ENCODE data around the gene ARHGEF28. TPM values are rescaled to one million over a fixed set of nuclear protein-coding genes. Genes with fewer than 3 reads are reported as not detected.
A peak's percentile ranks its signal among the peaks of the same experiment; 100 is the strongest.

The ARHGEF28 gene
- total and polyA plus RNA-seq, 2 of the 13 experiments (the other 11 are each of a cell fraction or from before 2014, with no cell fraction given) = 17.4 to 34.1 TPM

GRCh38 chr5:73786043-73786831, 160.2 kb downstream of the ARHGEF28 start:
- FAIRE-seq (no peak), DNase-seq (ENCODE audit: low spot score) (no peak), ATAC-seq (no peak)
- Histone ChIP-seq H3K79me2 (ENCODE audit: insufficient read depth, low read length) (no peaks in the 10 kb centered on the region), H4K20me1 (ENCODE audit: insufficient read depth, low read length) (no peaks in the 10 kb centered on the region), H3K27ac (ENCODE audit: extremely low read length, insufficient read depth, low read length) (no peak overlapping the region), H3K4me1 (ENCODE audit: insufficient read depth, low read length) (peaks cover 11% of the 10 kb centered on the region; the same call in 1 of the 2 replicates), H3K4me3 (replicated peaks in 1 of 3; ENCODE audit: insufficient read depth in 1 of 3, low read depth in 2 of 3, low read length in 3 of 3) (no peak overlapping the region), H3K9me3 (ENCODE audit: low read length) (no peaks in the 10 kb centered on the region), H3K27me3 (ENCODE audit: control insufficient read depth in 1 of 2, insufficient read depth in 2 of 2, low read length in 2 of 2) (no peaks in the 10 kb centered on the region), H3K9ac (ENCODE audit: insufficient read depth, low read depth, low read length) (no peak overlapping the region), H2AFZ (ENCODE audit: low read length) (no peak overlapping the region), H3K4me2 (ENCODE audit: low read depth, low read length) (no peak overlapping the region), H3K36me3 (replicated peaks in 1 of 2; ENCODE audit: control insufficient read depth in 1 of 2, insufficient read depth in 2 of 2, low read length in 2 of 2) (peaks cover 5% of the 10 kb centered on the region in 2 experiments; a peak in 2 of 5 replicates)
- ChIA-PET CTCF (ENCODE audit: low intra/inter-chr PET ratio, low total read pairs) (no interaction called here), POLR2A (no interaction called here)
- in situ Hi-C loops (cut with HindIII; ENCODE audit: extremely low pct_ligation_motif_present, low pct_unique_long_range_greater_than_20kb) (no loop called here), intact Hi-C loops (cut with micrococcal nuclease; ENCODE audit: unreplicated experiment) (no loop called here)
- TF ChIP-seq KDM6A (CRISPR knock-in tag; IDR thresholded peaks at IDR 0.05; ENCODE audit: low read depth) (no peak), MAFF (IDR thresholded peaks at IDR 0.05; ENCODE audit: low read depth, low read length) (peak; percentile 92), MAFK (conservative IDR thresholded peaks at IDR 0.05 in 1 of 2, IDR thresholded peaks at IDR 0.05 in 1 of 2; ENCODE audit: low read length in 2 of 2) (peak; percentile 90 to 91), RFXAP (CRISPR knock-in tag; IDR thresholded peaks at IDR 0.05; ENCODE audit: borderline replicate concordance) (no peak), AHR (CRISPR knock-in tag; IDR thresholded peaks at IDR 0.05) (no peak), TAF1 (CRISPR knock-in tag; IDR thresholded peaks at IDR 0.05) (no peak), RORA (CRISPR knock-in tag; IDR thresholded peaks at IDR 0.05) (no peak), ZBTB38 (CRISPR knock-in tag; IDR thresholded peaks at IDR 0.05) (no peak)
- WGBS (ENCODE audit: low lambda C conversion rate) = 96% methylated on average over 13 of the region's 13 CpGs
- no TSS peak for BruUV-seq (replicated peaks)

- no peak for ATAC-seq
- WGBS (ENCODE audit: low lambda C conversion rate) = 95% methylated on average over 2 of the region's 2 CpGs
Observed at GRCh38 chr5:73789851-73790281, 163.9 kb downstream of the ARHGEF28 start.

More at GRCh38 chr5:73789851-73790281, 163.9 kb downstream of the ARHGEF28 start:
- TF ChIP-seq MAF1 (CRISPR knock-in tag; IDR thresholded peaks at IDR 0.05; ENCODE audit: borderline replicate concordance) = no peak
- DNase-seq (ENCODE audit: low spot score) (no peak), FAIRE-seq (no peak)
- no peak overlapping the region for H3K27ac ChIP-seq (ENCODE audit: extremely low read length, insufficient read depth, low read length)
- no peaks in the 10 kb centered on the region for H3K27me3 ChIP-seq (ENCODE audit: control insufficient read depth in 1 of 2, insufficient read depth in 2 of 2, low read length in 2 of 2)
- H3K4me2 ChIP-seq (ENCODE audit: low read depth, low read length) = no peak overlapping the region
- in situ Hi-C loops (cut with HindIII; ENCODE audit: extremely low pct_ligation_motif_present, low pct_unique_long_range_greater_than_20kb) (loop anchor here (5.0 kb wide), 1 partner anchor 203 kb away; no protein-coding TSS in a partner anchor), intact Hi-C loops (cut with micrococcal nuclease; ENCODE audit: unreplicated experiment) (loop anchor here (5.0 kb wide), 1 partner anchor 63 kb away; no protein-coding TSS in a partner anchor)
- no peak overlapping the region for H3K9ac ChIP-seq (ENCODE audit: insufficient read depth, low read depth, low read length)
- H2AFZ ChIP-seq (ENCODE audit: low read length) = no peak overlapping the region
- POLR2A ChIA-PET = no interaction called here
- H3K4me1 ChIP-seq (ENCODE audit: insufficient read depth, low read length) = peaks cover 11% of the 10 kb centered on the region
- H3K79me2 ChIP-seq (ENCODE audit: insufficient read depth, low read length) = no peaks in the 10 kb centered on the region
- no peaks in the 10 kb centered on the region for H3K9me3 ChIP-seq (ENCODE audit: low read length)
- peaks cover 0 to 3% of the 10 kb centered on the region in 2 experiments; a peak in 3 of 5 replicates for H3K36me3 ChIP-seq (replicated peaks in 1 of 2; ENCODE audit: control insufficient read depth in 1 of 2, insufficient read depth in 2 of 2, low read length in 2 of 2)
- no peak overlapping the region for H3K4me3 ChIP-seq (replicated peaks in 1 of 3; ENCODE audit: insufficient read depth in 1 of 3, low read depth in 2 of 3, low read length in 3 of 3)
- BruUV-seq (replicated peaks) = no TSS peak
- CTCF ChIA-PET (ENCODE audit: low intra/inter-chr PET ratio, low total read pairs) = no interaction called here
- no peaks in the 10 kb centered on the region for H4K20me1 ChIP-seq (ENCODE audit: insufficient read depth, low read length)
